ENCODE data around the gene SLC25A45.

GRCh38 chr11:65362966-65363365 is 19.5 kb downstream of the SLC25A45 start:
- TF ChIP-seq POLR2A (IDR thresholded peaks at IDR 0.05), result no peak
- no peak for TF ChIP-seq CTCF (IDR thresholded peaks at IDR 0.05)

All from heart left ventricle (tissue), 13 donors.